ENCODE measurements around the gene PI16. TPM values are rescaled to one million over a fixed set of nuclear protein-coding genes. Genes with fewer than 3 reads are reported as not detected.
A peak's percentile ranks its signal among the peaks of the same experiment; 100 is the strongest.

The PI16 gene
- total RNA-seq, 6 experiments from 2014 or later = not detected

DNA sequence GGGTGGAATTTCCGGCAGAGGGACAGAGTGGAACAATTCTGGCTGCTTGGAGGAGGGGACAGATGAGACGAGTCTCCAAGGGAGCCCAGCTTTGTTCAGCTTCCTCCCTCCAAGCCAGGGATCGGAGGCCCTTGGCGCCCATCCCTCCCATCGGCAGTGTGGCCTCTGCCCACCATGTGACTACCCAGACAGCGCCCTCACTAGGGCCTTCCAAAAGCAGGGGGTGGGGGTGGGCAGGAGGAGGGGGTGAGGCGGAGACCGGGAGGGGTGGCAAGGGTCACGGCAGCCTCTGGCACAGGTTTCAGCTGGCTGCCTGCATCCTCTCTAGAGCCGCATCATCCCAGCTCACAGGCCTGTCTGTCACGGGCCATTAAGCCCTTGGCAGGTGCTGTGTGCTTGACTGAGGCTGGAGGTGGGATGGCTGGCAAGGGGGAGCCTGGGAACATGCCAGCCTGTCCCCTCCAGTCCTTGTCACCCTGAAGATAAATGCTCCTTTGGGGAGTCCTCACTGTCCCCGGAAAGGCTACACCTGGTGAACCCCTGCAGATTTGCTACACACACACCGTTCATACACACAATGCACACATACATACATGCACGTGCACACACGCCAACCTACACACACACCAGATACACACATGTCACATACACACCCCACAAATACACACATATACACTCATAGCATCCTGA, 44.7 kb downstream of the PI16 start:
- Mint-ChIP-seq H3K9me3 (no peaks in the 10 kb centered on the region), H3K27ac (no peak overlapping the region), H3K4me3 (no peak overlapping the region), H3K36me3 (ENCODE audit: low read depth) (no peaks in the 10 kb centered on the region), H3K4me1 (ENCODE audit: low read depth) (no peaks in the 10 kb centered on the region), H3K27me3 (ENCODE audit: insufficient read depth) (peaks cover 18% of the 10 kb centered on the region; the same call in 1 of the 2 replicates)
- TF ChIP-seq, protein P1, sequence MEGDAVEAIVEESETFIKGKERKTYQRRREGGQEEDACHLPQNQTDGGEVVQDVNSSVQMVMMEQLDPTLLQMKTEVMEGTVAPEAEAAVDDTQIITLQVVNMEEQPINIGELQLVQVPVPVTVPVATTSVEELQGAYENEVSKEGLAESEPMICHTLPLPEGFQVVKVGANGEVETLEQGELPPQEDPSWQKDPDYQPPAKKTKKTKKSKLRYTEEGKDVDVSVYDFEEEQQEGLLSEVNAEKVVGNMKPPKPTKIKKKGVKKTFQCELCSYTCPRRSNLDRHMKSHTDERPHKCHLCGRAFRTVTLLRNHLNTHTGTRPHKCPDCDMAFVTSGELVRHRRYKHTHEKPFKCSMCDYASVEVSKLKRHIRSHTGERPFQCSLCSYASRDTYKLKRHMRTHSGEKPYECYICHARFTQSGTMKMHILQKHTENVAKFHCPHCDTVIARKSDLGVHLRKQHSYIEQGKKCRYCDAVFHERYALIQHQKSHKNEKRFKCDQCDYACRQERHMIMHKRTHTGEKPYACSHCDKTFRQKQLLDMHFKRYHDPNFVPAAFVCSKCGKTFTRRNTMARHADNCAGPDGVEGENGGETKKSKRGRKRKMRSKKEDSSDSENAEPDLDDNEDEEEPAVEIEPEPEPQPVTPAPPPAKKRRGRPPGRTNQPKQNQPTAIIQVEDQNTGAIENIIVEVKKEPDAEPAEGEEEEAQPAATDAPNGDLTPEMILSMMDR (IDR thresholded peaks at IDR 0.05) = no peak
- DNase-seq = no peak

DNA sequence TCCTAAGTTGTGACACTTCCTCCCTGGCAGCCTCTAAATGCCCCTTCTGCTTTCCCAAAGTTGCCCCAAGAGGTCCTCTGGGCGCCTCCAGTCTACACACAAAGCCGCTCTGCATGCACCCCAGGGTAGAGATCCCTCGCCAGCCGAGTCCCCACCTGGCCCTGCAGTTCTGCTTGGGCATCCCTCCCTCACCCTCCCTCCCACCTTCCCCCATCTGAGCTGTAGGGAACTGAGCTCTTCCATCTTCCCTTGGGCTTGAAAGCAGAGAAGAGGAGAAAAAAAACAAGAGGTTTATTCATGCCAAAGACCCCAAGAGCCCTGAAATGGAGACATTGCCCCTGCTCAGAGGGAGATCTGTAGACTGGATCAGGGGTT, 45.2 kb downstream of the PI16 start:
- H3K9me3 Mint-ChIP-seq = no peaks in the 10 kb centered on the region
- no peak overlapping the region for H3K4me3 Mint-ChIP-seq
- no peak for DNase-seq
- TF ChIP-seq, protein P1 (IDR thresholded peaks at IDR 0.05) = no peak
- H3K36me3 Mint-ChIP-seq (ENCODE audit: low read depth) = no peaks in the 10 kb centered on the region
- H3K27ac Mint-ChIP-seq = no peak overlapping the region
- peaks cover 18% of the 10 kb centered on the region; the same call in 1 of the 2 replicates for H3K27me3 Mint-ChIP-seq (ENCODE audit: insufficient read depth)
- no peaks in the 10 kb centered on the region for H3K4me1 Mint-ChIP-seq (ENCODE audit: low read depth)

DNA sequence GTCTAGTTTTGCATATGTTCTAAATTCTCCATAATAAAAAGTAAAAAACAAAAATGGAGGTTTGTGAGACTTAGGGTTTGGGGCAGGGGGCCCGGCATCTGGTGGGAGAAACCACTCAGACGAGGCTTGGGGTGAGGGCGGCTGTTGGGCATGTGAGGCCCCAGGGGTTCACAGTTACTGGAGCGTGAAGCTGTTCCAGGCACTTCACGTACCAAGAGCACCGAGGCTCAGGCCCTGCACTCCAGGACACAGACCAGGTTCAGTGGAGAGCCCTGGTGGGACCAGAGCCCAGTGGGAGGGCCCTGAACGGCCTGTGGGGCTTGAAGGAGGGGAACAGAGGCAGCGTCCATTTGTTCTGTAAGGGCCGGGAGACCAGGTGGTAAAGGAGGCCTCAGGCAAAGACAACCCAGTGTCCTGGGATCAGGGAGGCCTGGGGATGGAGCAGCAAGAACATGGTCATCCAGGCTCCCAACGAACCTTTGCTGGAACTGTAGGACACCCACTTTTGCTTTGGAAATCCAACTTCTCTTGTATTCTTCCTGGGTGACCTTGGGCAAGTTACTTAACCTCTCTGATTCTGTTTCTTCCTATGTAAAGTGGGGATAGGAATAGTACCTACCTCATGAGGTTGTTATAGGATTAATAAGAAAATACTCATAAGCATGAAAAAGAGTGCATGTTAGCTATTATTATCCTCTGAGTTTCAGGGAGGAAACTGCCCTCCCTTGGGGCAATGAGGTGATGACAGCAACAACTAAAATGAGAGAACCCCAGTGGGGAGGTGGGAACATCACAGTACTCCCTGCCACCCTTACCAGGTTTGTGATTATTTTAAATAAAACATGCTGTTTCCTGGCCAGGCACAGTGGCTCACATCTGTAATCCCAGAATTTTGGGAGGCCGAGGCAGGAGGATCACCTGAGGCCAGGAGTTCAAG, 49.8 kb downstream of the PI16 start:
- Mint-ChIP-seq H3K27me3 (ENCODE audit: insufficient read depth) (peaks cover 6% of the 10 kb centered on the region), H3K27ac (no peak overlapping the region), H3K9me3 (no peaks in the 10 kb centered on the region), H3K4me1 (ENCODE audit: low read depth) (peaks cover 27% of the 10 kb centered on the region), H3K4me3 (no peak overlapping the region), H3K36me3 (ENCODE audit: low read depth) (no peaks in the 10 kb centered on the region)
- TF ChIP-seq, protein P1 (IDR thresholded peaks at IDR 0.05) = no peak
- no peak for DNase-seq

DNA sequence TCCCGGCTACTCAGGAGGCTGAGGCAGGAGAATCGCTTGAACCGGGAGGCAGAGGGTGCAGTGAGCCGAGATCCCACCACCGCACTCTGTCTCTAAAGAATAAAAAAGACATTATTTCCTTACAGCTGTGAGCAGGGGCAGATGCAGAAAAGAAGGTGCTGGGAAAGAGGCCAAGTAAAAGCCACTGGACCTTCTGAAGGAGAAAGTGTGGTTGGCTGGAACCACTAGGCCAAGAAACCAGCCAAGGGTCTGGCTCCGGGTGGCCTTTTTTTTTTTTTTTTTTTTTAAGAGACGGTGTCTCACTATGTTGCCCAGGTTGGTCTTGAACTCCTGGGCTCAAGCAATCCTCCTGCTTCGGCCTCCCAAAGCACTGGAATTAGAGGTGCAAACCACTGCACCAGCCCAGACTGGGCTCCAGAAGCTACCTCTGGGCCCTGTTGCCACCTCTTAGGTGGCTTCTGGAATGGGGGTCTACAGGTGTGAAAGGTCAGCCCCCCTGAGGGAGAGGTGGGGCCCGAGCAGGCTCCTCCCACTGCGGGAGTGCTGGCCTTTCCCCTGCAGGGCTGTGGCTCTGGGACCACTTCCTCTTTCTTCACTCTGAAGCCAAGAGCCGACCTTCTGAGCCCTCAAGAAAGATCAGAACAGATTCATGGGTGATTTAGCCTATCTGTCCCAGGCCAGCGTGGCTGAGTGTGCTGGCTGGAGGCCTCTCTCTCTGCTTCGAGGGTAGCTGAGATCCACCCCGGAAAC, 50.7 kb downstream of the PI16 start, which contains the start of gene FGD2:
Gene FGD2 (plus strand): TSS at position 595 of the 750 bp plus-strand sequence. CDS start 163 bp downstream, outside the sequence.
- no peak within 1 kb of the TSS for H3K4me3 Mint-ChIP-seq
- TF ChIP-seq, protein P1 (IDR thresholded peaks at IDR 0.05) = no peak
- peaks cover 6% of the 10 kb centered on the region for H3K27me3 Mint-ChIP-seq (ENCODE audit: insufficient read depth)
- no peak for DNase-seq
- 0 out of 2 replicates have a peak, but pooled peaks cover 3% of the 10 kb centered on the region for H3K9me3 Mint-ChIP-seq
- H3K36me3 Mint-ChIP-seq (ENCODE audit: low read depth) = no peaks in the 10 kb centered on the region
- peaks cover 27% of the 10 kb centered on the region for H3K4me1 Mint-ChIP-seq (ENCODE audit: low read depth)
- H3K27ac Mint-ChIP-seq = peak within 1 kb of the TSS; percentile 22

Data from HFFc6 (cell line).